ENCODE results near the gene CDKN2B-AS1.
A peak's percentile ranks its signal among the peaks of the same experiment; 100 is the strongest.

The CDKN2B-AS1 gene

DNA sequence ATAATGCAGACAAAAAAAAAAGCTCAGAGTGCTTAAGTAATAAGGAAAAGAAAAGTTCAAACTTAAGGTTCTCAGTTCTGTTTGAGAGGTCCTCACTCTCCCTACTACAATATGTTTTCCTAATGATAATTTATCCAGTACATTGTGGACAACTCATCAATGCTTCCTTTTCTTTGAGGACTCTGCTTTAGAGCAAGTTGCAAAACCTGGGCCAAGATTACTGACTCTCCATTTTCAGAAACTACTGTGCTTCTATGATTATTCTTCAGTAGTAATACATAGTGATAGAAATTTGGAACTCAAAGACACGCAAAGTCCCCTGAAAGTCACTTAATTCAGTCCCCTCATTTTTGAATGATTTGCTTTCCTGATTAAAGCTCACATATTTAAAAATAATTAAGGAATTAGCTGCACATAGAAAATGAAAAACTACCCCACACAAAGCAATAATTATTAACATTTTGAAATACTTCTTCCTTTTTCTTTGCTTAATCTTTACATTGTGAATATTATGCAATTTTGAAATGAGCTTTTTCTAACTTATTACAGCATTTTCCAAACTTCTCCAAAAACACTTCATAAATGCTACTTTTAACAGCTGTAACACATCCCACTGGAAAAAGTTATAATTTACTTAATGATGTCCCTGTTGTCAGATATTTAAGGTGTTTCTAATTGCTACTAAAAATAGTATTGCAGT is 11.6 kb upstream of the CDKN2B-AS1 start:
- no peak for DNase-seq (ENCODE audit: low read depth in 2 of 2)

- no peak for DNase-seq (ENCODE audit: low read depth in 2 of 2)
These were observed 11.0 kb upstream of the CDKN2B-AS1 start for GRCh38 chr9:21983561-21983935.

GRCh38 chr9:21984101-21984500 is 10.5 kb upstream of the CDKN2B-AS1 start:
- DNase-seq (ENCODE audit: low read depth in 2 of 2), result no peak

- no peak for DNase-seq (ENCODE audit: low read depth in 2 of 2)
These were observed 8.5 kb upstream of the CDKN2B-AS1 start for GRCh38 chr9:21985964-21986667.

GRCh38 chr9:21988056-21988990 is 6.3 kb upstream of the CDKN2B-AS1 start:
- DNase-seq (ENCODE audit: low read depth in 2 of 2), result no peak

GRCh38 chr9:21989440-21990189 is 5.0 kb upstream of the CDKN2B-AS1 start:
- no peak for DNase-seq (ENCODE audit: low read depth in 2 of 2)

GRCh38 chr9:21991072-21991959 is 3.3 kb upstream of the CDKN2B-AS1 start:
- no peak for DNase-seq (ENCODE audit: low read depth in 2 of 2)

DNA sequence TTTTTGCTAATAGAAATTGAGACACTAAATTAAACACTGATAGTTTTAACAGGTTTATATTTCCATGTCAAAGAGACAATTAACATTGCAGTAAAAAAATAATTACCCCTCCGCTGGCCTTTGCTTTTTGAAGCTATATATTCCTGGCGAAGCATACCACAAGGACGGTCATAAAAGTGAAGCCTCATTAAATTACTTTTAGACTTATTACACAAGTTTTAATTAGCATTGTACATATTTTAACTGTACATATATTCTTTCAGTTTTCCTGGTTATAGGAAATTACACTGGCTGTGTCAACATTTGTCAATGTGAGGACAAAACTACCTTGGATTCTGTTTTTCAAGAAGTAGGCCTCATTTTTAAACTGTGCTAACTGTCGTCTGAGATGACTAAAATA is 1.6 kb upstream of the CDKN2B-AS1 start:
- DNase-seq (ENCODE audit: low read depth in 2 of 2), result no peak

DNA sequence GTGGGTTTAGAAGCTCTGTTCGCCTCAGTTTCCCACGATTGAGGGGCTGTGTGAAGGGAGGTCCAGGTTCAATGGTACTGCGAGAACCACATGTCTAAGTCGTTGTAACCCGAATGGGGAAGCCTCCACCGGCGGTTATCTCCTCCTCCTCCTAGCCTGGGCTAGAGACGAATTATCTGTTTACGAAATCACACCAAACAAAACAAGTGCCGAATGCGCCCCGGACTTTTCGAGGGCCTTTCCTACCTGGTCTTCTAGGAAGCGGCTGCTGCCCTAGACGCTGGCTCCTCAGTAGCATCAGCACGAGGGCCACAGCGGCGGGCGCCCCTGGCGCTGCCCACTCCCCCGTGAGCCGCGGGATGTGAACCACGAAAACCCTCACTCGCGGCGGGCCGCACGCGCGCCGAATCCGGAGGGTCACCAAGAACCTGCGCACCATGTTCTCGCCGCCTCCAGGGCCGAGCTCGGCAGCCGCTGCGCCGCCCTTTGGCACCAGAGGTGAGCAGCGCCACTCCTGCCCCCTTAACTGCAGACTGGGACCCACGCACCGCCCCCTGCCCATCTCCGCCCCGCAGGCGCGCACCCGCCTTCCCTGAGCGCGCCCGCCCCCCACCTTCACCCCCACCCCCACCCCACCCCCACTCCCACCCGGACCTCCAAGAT is 567 bp upstream of the CDKN2B-AS1 start, which contains the start of gene CDKN2A:
Gene CDKN2A, minus strand, starts transcription at position 500 of the 663 bp plus-strand sequence.
- no peak for DNase-seq (ENCODE audit: low read depth in 2 of 2)

DNA sequence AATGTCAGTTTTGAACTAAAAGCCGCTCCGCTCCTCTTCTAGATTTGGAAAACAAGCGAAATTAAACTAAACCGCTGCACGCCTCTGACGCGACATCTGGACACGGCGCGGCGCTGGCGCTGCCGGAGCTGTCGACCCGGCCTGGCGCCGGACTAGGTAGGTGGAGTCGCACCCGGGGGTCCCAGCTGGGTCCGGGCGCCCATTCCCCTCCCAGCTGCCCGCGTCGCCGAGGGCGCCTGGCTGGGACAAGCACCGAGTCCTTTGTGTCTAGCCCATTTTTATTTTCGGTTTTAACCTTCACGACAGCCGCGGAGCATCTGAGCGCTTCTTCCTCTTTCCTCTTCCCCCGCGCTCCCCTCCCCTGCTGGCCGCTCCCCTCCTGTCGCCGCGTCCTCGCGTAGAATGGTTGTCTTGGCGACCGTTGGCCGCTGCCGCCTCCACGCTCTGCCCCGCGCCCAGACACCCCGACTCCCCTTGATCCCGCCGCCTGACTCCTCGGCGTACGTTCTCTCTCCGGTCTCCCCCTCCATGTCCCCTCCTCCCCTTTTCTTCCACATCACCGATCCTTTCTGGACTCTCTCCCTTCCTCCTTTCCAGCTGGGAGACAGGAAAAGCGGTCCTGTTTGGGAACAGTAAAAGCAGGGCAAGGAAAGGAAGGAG is 545 bp downstream of the CDKN2B-AS1 start:
- DNase-seq (ENCODE audit: low read depth in 2 of 2), result peak; percentile 49 to 52

GRCh38 chr9:21995666-21996398 is 1.2 kb downstream of the CDKN2B-AS1 start:
- no peak for DNase-seq (ENCODE audit: low read depth in 2 of 2)

- DNase-seq (ENCODE audit: low read depth in 2 of 2), result no peak
These were observed 1.8 kb downstream of the CDKN2B-AS1 start for GRCh38 chr9:21996438-21996837.

GRCh38 chr9:21996858-21997257 is 2.3 kb downstream of the CDKN2B-AS1 start:
- DNase-seq (ENCODE audit: low read depth in 2 of 2), result no peak

- DNase-seq (ENCODE audit: low read depth in 2 of 2), result no peak
These were observed 2.9 kb downstream of the CDKN2B-AS1 start for GRCh38 chr9:21997480-21997879.

DNA sequence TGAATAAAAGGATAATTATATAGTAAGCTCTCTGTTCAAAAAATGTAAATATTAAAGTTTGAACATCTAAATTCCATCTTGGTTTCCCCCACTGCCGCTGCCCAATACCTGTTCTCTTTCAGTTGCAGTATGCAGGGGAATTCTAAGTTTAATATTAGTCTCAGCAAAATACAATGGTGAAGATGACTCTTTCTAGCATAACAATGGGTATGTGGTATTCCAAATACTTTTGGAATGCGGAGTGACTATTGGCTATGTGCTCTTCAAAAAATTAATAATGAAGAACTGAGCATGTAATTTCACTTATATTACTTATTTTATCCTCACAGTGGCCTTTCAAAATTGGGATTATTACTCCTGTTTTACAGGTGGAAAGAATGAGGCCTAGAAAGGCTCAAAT is 3.4 kb downstream of the CDKN2B-AS1 start:
- DNase-seq (ENCODE audit: low read depth in 2 of 2), result no peak

- DNase-seq (ENCODE audit: low read depth in 2 of 2), result no peak
These were observed 7.4 kb downstream of the CDKN2B-AS1 start for GRCh38 chr9:22002038-22002437.

GRCh38 chr9:22005021-22005701 is 10.6 kb downstream of the CDKN2B-AS1 start:
- no peak for DNase-seq (ENCODE audit: low read depth in 2 of 2)
